H1 (cell line): ENCODE results near the gene FAM53A. TPM values are rescaled to one million over a fixed set of nuclear protein-coding genes. Genes with fewer than 3 reads are reported as not detected.

Experiments
- CTCF ChIA-PET: fragments of 300-600 bp; sonication (Branson Sonifier 250); formaldehyde crosslinking; loops from one replicate; lab custom pipeline; 2021; ENCODE audit not compliant: partially characterized antibody; lab: Charles Lee
- POLR2A ChIA-PET: fragments of 300-600 bp; sonication (Branson Sonifier 250); formaldehyde crosslinking; loops from one replicate; lab custom pipeline; 2021; ENCODE audit warnings: inconsistent platforms; ENCODE audit not compliant: partially characterized antibody; lab: Charles Lee
- DNase-seq, 2 experiments: peaks; one replicate each; pipeline versions ENCODE4 v3.0.0 to v3.0.0-alpha.2; 2010 to 2022; ENCODE audit warnings: low spot score in 2 of 2, low read depth in 1 of 2, mixed read lengths in 1 of 2
- FAIRE-seq: peaks from 2 replicates; lab custom pipeline; 2011; peaks lifted over from hg19 to GRCh38; lab: Jason Lieb, UNC
- H2AFZ ChIP-seq: 2 replicates; pipeline ENCODE4 v1.8.1; 2012; ENCODE audit warnings: low read length, inconsistent platforms
- H2AK5ac ChIP-seq: 2 replicates; pipeline ENCODE4 v1.6.1; 2013; ENCODE audit warnings: low read depth, low read length
- H2BK120ac ChIP-seq: replicated peaks from 2 replicates; pipeline ENCODE3; 2013; ENCODE audit warnings: low read depth, low read length, inconsistent platforms
- H2BK12ac ChIP-seq: 2 replicates; pipeline ENCODE4 v1.6.1; 2013; ENCODE audit warnings: low read depth, low read length
- H2BK15ac ChIP-seq: 2 replicates; pipeline ENCODE4 v1.6.1; 2013; ENCODE audit warnings: low read length
- H2BK20ac ChIP-seq: 2 replicates; pipeline ENCODE4 v1.6.1; 2013; ENCODE audit warnings: low read length
- H2BK5ac ChIP-seq: 2 replicates; pipeline ENCODE4 v1.6.1; 2013; ENCODE audit warnings: low read depth, low read length
- H3K14ac ChIP-seq: 2 replicates; pipeline ENCODE4 v1.6.1; 2013; ENCODE audit warnings: inconsistent platforms; ENCODE audit not compliant: insufficient read length
- H3K18ac ChIP-seq: 2 replicates; pipeline ENCODE4 v1.6.1; 2013; ENCODE audit warnings: low read length; ENCODE audit errors: extremely low read depth
- H3K23ac ChIP-seq: 2 replicates; pipeline ENCODE4 v1.6.1; 2013; ENCODE audit warnings: inconsistent platforms; ENCODE audit not compliant: insufficient read length
- H3K23me2 ChIP-seq: 2 replicates; pipeline ENCODE4 v1.6.1; 2013; ENCODE audit warnings: low read depth, low read length
- H3K27ac ChIP-seq: 2 replicates; pipeline ENCODE4 v1.6.1; 2011; ENCODE audit warnings: low read depth, low read length, inconsistent platforms
- H3K27me3 ChIP-seq, 4 experiments: replicated peaks in 1 of 4; 1 replicate in 1 of 4; 2 replicates in 3 of 4; pipeline versions ENCODE4 v1.6.1 to v1.8.1; 2011 to 2013; ENCODE audit warnings: low read length in 3 of 4, mild to moderate bottlenecking in 3 of 4, inconsistent platforms in 2 of 4, mixed read lengths in 2 of 4, moderate library complexity in 1 of 4; ENCODE audit not compliant: control insufficient read depth in 3 of 4, insufficient read depth in 3 of 4; ENCODE audit errors: extremely low read depth in 1 of 4
- H3K36me3 ChIP-seq, 4 experiments: 2 replicates each; pipeline versions ENCODE4 v1.6.1 to v1.8.1; 2011 to 2013; ENCODE audit warnings: mild to moderate bottlenecking in 4 of 4, low read length in 3 of 4, moderate library complexity in 2 of 4, control low read depth in 1 of 4, inconsistent platforms in 1 of 4; ENCODE audit not compliant: insufficient read depth in 4 of 4, control insufficient read depth in 2 of 4
- H3K4ac ChIP-seq: replicated peaks from 2 replicates; pipeline ENCODE3; 2013; ENCODE audit warnings: low read length, low read depth, mixed read lengths, inconsistent platforms; ENCODE audit not compliant: insufficient read length
- H3K4me1 ChIP-seq, 4 experiments: replicated peaks in 1 of 4; 1 replicate in 1 of 4; 2 replicates in 3 of 4; pipeline versions ENCODE4 v1.6.1 to v1.8.1; 2011 to 2013; ENCODE audit warnings: low read length in 3 of 4, inconsistent platforms in 2 of 4, mixed read lengths in 1 of 4; ENCODE audit not compliant: insufficient read depth in 4 of 4, control insufficient read depth in 3 of 4
- H3K4me2 ChIP-seq, 2 experiments: 2 replicates each; pipeline versions ENCODE4 v1.6.1 to v1.8.1; 2011 to 2013; ENCODE audit warnings: low read depth in 2 of 2, low read length in 2 of 2, control low read depth in 1 of 2, inconsistent platforms in 1 of 2, mild to moderate bottlenecking in 1 of 2; ENCODE audit not compliant: insufficient read depth in 1 of 2
- H3K4me3 ChIP-seq, 4 experiments: fragments of 200-600, 300-600 bp in 1 of 4; sonication (generic), shearing (Covaris generic), sonication (Bioruptor Twin) in 1 of 4; 2 replicates each; pipeline versions ENCODE4 v1.5.1 to v1.8.1; 2011 to 2016; ENCODE audit warnings: low read length in 4 of 4, low read depth in 3 of 4, control low read depth in 2 of 4, inconsistent platforms in 2 of 4, mild to moderate bottlenecking in 2 of 4, mixed read lengths in 1 of 4, moderate library complexity in 1 of 4; ENCODE audit not compliant: insufficient read depth in 2 of 4; ENCODE audit errors: extremely low read depth in 1 of 4
- H3K56ac ChIP-seq: replicated peaks from 2 replicates; pipeline ENCODE3; 2013; ENCODE audit warnings: low read depth, mild to moderate bottlenecking, mixed read lengths, low read length, inconsistent platforms; ENCODE audit not compliant: insufficient read length
- H3K79me1 ChIP-seq: 2 replicates; pipeline ENCODE4 v1.6.1; 2013; ENCODE audit warnings: low read depth, low read length, control low read depth
- H3K79me2 ChIP-seq, 2 experiments: 2 replicates each; pipeline versions ENCODE4 v1.6.1 to v1.8.1; 2012 to 2013; ENCODE audit warnings: low read length in 2 of 2, mild to moderate bottlenecking in 2 of 2, inconsistent platforms in 1 of 2; ENCODE audit not compliant: insufficient read depth in 2 of 2, control insufficient read depth in 1 of 2
- H3K9ac ChIP-seq, 4 experiments: replicated peaks in 1 of 4; 1 replicate in 1 of 4; 2 replicates in 3 of 4; pipeline versions ENCODE4 v1.6.1 to v1.8.1; 2011 to 2013; ENCODE audit warnings: low read depth in 3 of 4, low read length in 3 of 4, control low read depth in 2 of 4, mild to moderate bottlenecking in 2 of 4, moderate library complexity in 2 of 4, inconsistent platforms in 1 of 4; ENCODE audit errors: extremely low read depth in 1 of 4
- H3K9me3 ChIP-seq, 2 experiments: 2 replicates each; pipeline versions ENCODE4 v1.6.1 to v1.8.1; 2012 to 2013; ENCODE audit warnings: mild to moderate bottlenecking in 2 of 2, moderate library complexity in 2 of 2, control low read depth in 1 of 2, inconsistent platforms in 1 of 2, low read depth in 1 of 2, low read length in 1 of 2, mixed read lengths in 1 of 2; ENCODE audit not compliant: insufficient read depth in 2 of 2
- H4K20me1 ChIP-seq, 2 experiments: replicated peaks in 1 of 2; 2 replicates each; pipeline versions ENCODE3 to v1.8.1; 2011 to 2013; ENCODE audit warnings: inconsistent platforms in 2 of 2, low read length in 2 of 2, mild to moderate bottlenecking in 1 of 2; ENCODE audit not compliant: insufficient read depth in 2 of 2, control insufficient read depth in 1 of 2
- H4K5ac ChIP-seq: 2 replicates; pipeline ENCODE4 v1.6.1; 2013; ENCODE audit warnings: low read length, low read depth, mixed read lengths, inconsistent platforms; ENCODE audit not compliant: insufficient read length
- H4K8ac ChIP-seq: 2 replicates; pipeline ENCODE4 v1.8.0; 2013; ENCODE audit warnings: mild to moderate bottlenecking, moderate library complexity, low read length, inconsistent platforms; ENCODE audit not compliant: insufficient read depth; ENCODE audit errors: extremely low read depth
- H4K91ac ChIP-seq: replicated peaks from 2 replicates; pipeline ENCODE3; 2013; ENCODE audit warnings: low read length, mixed read lengths, inconsistent platforms; ENCODE audit not compliant: insufficient read length
- CTBP2 ChIP-seq: IDR thresholded peaks from 2 replicates; pipeline ENCODE4 v1.7.0; 2011; ENCODE audit warnings: borderline replicate concordance, mild to moderate bottlenecking, moderate library complexity, mixed read lengths, low read length; ENCODE audit not compliant: insufficient read depth, insufficient read length
- KDM4A ChIP-seq: IDR thresholded peaks from one replicate; pipeline ENCODE4 v1.7.1; 2012; ENCODE audit warnings: low read depth, mild to moderate bottlenecking, moderate library complexity, low read length, inconsistent platforms; ENCODE audit not compliant: severe bottlenecking
- KDM5A ChIP-seq: fragments of 200-600 bp; IDR thresholded peaks from 2 replicates; pipeline ENCODE4 v1.7.1; 2012; ENCODE audit warnings: mild to moderate bottlenecking, low read length, inconsistent platforms, mixed read lengths
- NRF1 ChIP-seq: IDR thresholded peaks from 2 replicates; pipeline ENCODE4 v1.6.1; 2011; ENCODE audit warnings: mild to moderate bottlenecking, low read depth, low read length, improper control_type of control experiment
- POU5F1 ChIP-seq: IDR thresholded peaks from 2 replicates; pipeline ENCODE4 v1.6.1; 2011; ENCODE audit warnings: low read depth, mild to moderate bottlenecking, low read length, moderate library complexity
- WGBS, 2 experiments: shearing (Covaris generic) in 1 of 2; methylation state at CpG; one replicate each; pipeline versions ENCODE4 v1.1.6 to v1.1.7; 2013 to 2015; ENCODE audit warnings: low lambda C conversion rate in 2 of 2, mixed read lengths in 2 of 2, inconsistent platforms in 1 of 2, low coverage in 1 of 2, missing lambda C conversion rate in 1 of 2; ENCODE audit not compliant: insufficient replicate concordance in 2 of 2, insufficient coverage in 1 of 2, insufficient read length in 1 of 2; ENCODE audit errors: extremely low coverage in 1 of 2, missing lambda C conversion rate in 1 of 2; 5-methylcytosine and 5-hydroxymethylcytosine counted together
- polyA plus RNA-seq, 7 experiments: library from polyadenylated mRNA; depleted of rRNA in 3 of 7; stranded (reverse) in 5 of 7; unstranded in 2 of 7; fragments of >200 nt in 5 of 7; fragments of 200-250 nt in 2 of 7; gene quantifications; 1 replicate in 5 of 7; 2 replicates in 1 of 7; 4 replicates in 1 of 7; pipeline versions ENCODE4 v1.2.1 to v1.2.3, GENCODE V29; 2011 to 2013; ENCODE audit warnings: missing spikeins in 2 of 7, mixed read lengths in 2 of 7
- total RNA-seq: library from RNA; stranded (reverse); fragmentation: NEBNext Ultra II Directional; extraction: Animal tissue kit (Norgen Biotek cat#: 25700); gene quantifications from 2 replicates; pipeline ENCODE4 v1.2.1, GENCODE V29; 2021
- TF ChIP-seq, protein P1 (sequence below): IDR thresholded peaks from 2 replicates; pipeline ENCODE4 v1.6.1; 2012; ENCODE audit warnings: inconsistent platforms

The FAM53A gene
- total and polyA plus RNA-seq, 2 of the 8 experiments (the other 6 are each of a cell fraction or from before 2014, with no cell fraction given): 1.9 to 2.0 TPM

DNA sequence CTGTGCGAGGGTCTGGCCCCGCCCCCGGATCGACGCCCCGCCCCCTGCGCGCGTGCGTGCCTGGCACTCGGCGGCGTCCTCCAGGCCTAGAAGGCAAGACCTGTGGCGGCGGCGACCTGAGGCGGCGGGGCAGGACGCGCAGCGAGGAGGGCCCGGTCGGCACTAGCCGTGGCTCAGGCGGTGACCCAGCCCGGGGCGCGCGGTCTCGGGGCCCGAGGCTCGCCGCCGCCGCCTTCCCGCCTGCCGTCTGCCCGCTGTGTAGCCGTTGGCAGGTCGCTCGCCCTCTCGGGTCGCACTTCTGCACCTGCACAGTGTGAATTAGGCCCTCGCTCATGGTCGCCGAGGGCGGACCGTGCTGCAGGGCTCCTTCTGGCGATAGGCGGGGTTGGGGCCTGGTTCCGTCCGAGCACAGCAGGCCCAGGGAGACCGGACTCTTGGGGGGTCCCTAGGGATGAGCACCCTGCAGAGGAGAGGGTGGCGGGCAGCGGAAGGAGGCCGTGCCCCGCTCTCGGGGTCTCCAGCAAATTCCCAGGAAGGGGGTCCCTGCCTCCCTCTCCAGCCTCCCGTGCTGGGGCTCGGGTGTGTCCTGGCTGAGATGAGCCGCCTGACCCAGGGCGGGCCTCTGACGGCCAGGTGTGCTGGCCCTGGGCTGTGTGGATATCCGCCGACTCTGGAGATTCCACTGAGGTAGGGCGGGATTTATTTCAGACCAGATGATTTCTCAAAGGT lies 557 bp upstream of the FAM53A start:
- WGBS, 2 experiments: 43% methylated on average over 35 of the region's 66 CpGs; no CpG with 5 or more reads in 1 of the 2 experiments
- peaks cover 3 to 6% (median 4%) of the 10 kb centered on the region in 4 experiments; a peak in 6 of 7 replicates for H3K4me1 ChIP-seq
- H2BK20ac ChIP-seq: no peak overlapping the region
- no peak overlapping the region for H3K4ac ChIP-seq
- H2AK5ac ChIP-seq: no peak overlapping the region
- POLR2A ChIA-PET: no interaction called here
- H3K27me3 ChIP-seq: peaks cover 11 to 17% (median 13%) of the 10 kb centered on the region in 4 experiments
- no peak overlapping the region for H2BK120ac ChIP-seq
- peaks cover 6% of the 10 kb centered on the region; the same call in 1 of the 2 replicates for H3K23me2 ChIP-seq
- no peak overlapping the region for H3K56ac ChIP-seq
- H3K4me3 ChIP-seq: peak overlapping the region; percentile 18 to 55 (median 38); a peak in 6 of 8 replicates
- no peak overlapping the region for H3K27ac ChIP-seq
- no peak overlapping the region; the same call in 1 of the 2 replicates for H2BK12ac ChIP-seq
- no peaks in the 10 kb centered on the region for H3K9me3 ChIP-seq
- TF ChIP-seq CTBP2: no peak
- no peak for TF ChIP-seq KDM5A
- TF ChIP-seq, protein P1, sequence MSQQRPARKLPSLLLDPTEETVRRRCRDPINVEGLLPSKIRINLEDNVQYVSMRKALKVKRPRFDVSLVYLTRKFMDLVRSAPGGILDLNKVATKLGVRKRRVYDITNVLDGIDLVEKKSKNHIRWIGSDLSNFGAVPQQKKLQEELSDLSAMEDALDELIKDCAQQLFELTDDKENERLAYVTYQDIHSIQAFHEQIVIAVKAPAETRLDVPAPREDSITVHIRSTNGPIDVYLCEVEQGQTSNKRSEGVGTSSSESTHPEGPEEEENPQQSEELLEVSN: peak; percentile 28; the same call in 1 of the 2 replicates
- no peak for TF ChIP-seq POU5F1
- TF ChIP-seq NRF1: peak; percentile 14; the same call in 1 of the 2 replicates
- peak; percentile 24 for TF ChIP-seq KDM4A
- TF ChIP-seq, all 59 proteins: peak for 3
- H3K4me2 ChIP-seq: peak overlapping the region; percentile 59 to 81
- CTCF ChIA-PET: interaction anchor here (22.9 kb wide), 1 partner anchor 42 kb away, joined by 326 read pairs; the partner anchor contains the start of genes TACC3 and TMEM129
- H2BK5ac ChIP-seq: no peak overlapping the region
- H4K5ac ChIP-seq: no peak overlapping the region
- H3K79me2 ChIP-seq: no peaks in the 10 kb centered on the region
- no peak overlapping the region for H3K14ac ChIP-seq
- peak in 1 of 2 experiments; percentile 99 for DNase-seq
- H3K18ac ChIP-seq: peak overlapping the region; percentile 48; the same call in 1 of the 2 replicates
- peak overlapping the region; percentile 65 for H4K91ac ChIP-seq
- no peak overlapping the region for H2BK15ac ChIP-seq
- H3K9ac ChIP-seq: no peak overlapping the region
- peak overlapping the region; percentile 84; the same call in 1 of the 2 replicates for H2AFZ ChIP-seq
- no peak overlapping the region for H3K23ac ChIP-seq
- no peaks in the 10 kb centered on the region for H3K36me3 ChIP-seq
- no peaks in the 10 kb centered on the region for H3K79me1 ChIP-seq
- no peak for FAIRE-seq
- H4K20me1 ChIP-seq: peaks cover 0 to 5% of the 10 kb centered on the region in 2 experiments
- H4K8ac ChIP-seq: peak overlapping the region; percentile 93
